ENCODE data around the gene GABRD. TPM values are rescaled to one million over a fixed set of nuclear protein-coding genes. Genes with fewer than 3 reads are reported as not detected.

Gene GABRD
- total and polyA plus RNA-seq, 10 of the 15 experiments (the other 5 are each of a cell fraction or from before 2014, with no cell fraction given), result not detected

- TF ChIP-seq SKIL (IDR thresholded peaks at IDR 0.05; ENCODE audit: low read depth, poor library complexity, severe bottlenecking) (no peak), FOS (IDR thresholded peaks at IDR 0.05; ENCODE audit: borderline replicate concordance, extremely low read depth, insufficient read length) (no peak)
Observed at GRCh38 chr1:1973716-1974642, 45.2 kb upstream of the GABRD start (continued).

- ChIA-PET CTCF (no interaction called here), RAD21 (ENCODE audit: unreplicated experiment) (no interaction called here), SMC1A (ENCODE audit: uncharacterized antibody, unreplicated experiment) (no interaction called here), POLR2A (no interaction called here)
- intact Hi-C loops (cut with micrococcal nuclease; ENCODE audit: unreplicated experiment) (no loop called here), in situ Hi-C loops (cut with MboI) (loop anchor here (25.0 kb wide), 1 partner anchor 812 kb away; no protein-coding TSS in a partner anchor)
- Histone ChIP-seq H3K79me2 (ENCODE audit: control insufficient read depth, insufficient read depth, low read length) (no peaks in the 10 kb centered on the region), H4K20me1 (ENCODE audit: control insufficient read depth, insufficient read depth) (no peaks in the 10 kb centered on the region), H3K27ac (ENCODE audit: control insufficient read depth, insufficient read depth) (no peak overlapping the region), H2AFZ (ENCODE audit: control insufficient read depth, low read depth, low read length) (no peak overlapping the region), H3K27me3 (replicated peaks in 1 of 2; ENCODE audit: control insufficient read depth in 2 of 2, insufficient read depth in 2 of 2, low read length in 1 of 2) (no peaks in the 10 kb centered on the region), H3K4me2 (ENCODE audit: control insufficient read depth, insufficient read depth) (no peak overlapping the region), H3K9ac (ENCODE audit: control insufficient read depth, insufficient read depth, low read length) (no peak overlapping the region), H3K36me3 (ENCODE audit: control insufficient read depth in 2 of 2, insufficient read depth in 2 of 2, low read length in 1 of 2) (no peaks in the 10 kb centered on the region), H3K4me1 (ENCODE audit: control insufficient read depth, insufficient read depth, low read length) (no peaks in the 10 kb centered on the region), H3K9me3 (replicated peaks; ENCODE audit: control insufficient read depth, insufficient read depth, low read length) (no peaks in the 10 kb centered on the region; the same call in 2 of the 3 replicates), H3K4me3 (no peak overlapping the region)
- WGBS (ENCODE audit: insufficient coverage, insufficient replicate concordance, low lambda C conversion rate, missing lambda C conversion rate), result 71% methylated on average over 22 of the region's 22 CpGs
- no peak for TF ChIP-seq NR2F1 (conservative IDR thresholded peaks at IDR 0.05)
- no peak for TF ChIP-seq NR2C1 (IDR thresholded peaks at IDR 0.05)
- no peak for TF ChIP-seq ZBTB4 (CRISPR knock-in tag; IDR thresholded peaks at IDR 0.05)
- TF ChIP-seq RB1 (IDR thresholded peaks at IDR 0.05; ENCODE audit: borderline replicate concordance), result no peak
- no peak for TF ChIP-seq RAD21 (IDR thresholded peaks at IDR 0.05; ENCODE audit: insufficient read depth, low read depth, low read length)
- TF ChIP-seq CBX3 (IDR thresholded peaks at IDR 0.05; ENCODE audit: borderline replicate concordance, low read depth), result no peak
- no peak for TF ChIP-seq HSF1 (IDR thresholded peaks at IDR 0.05; ENCODE audit: low read depth, low read length)
- no peak for TF ChIP-seq SPI1 (IDR thresholded peaks at IDR 0.05; ENCODE audit: borderline replicate concordance, insufficient read depth, low read depth, low read length)
- FAIRE-seq (no peak), DNase-seq (ENCODE audit: low read depth, low spot score) (no peak), ATAC-seq (no peak)
- no TSS peak for BruUV-seq (replicated peaks)
Observed at GRCh38 chr1:1974834-1975233, 44.3 kb upstream of the GABRD start.

Measured in GM12878 (cell line).